Pancreas (tissue), 10 donors: ENCODE results near the gene ACOT7. TPM values are rescaled to one million over a fixed set of nuclear protein-coding genes. Genes with fewer than 3 reads are reported as not detected.

Experiments used
- ATAC-seq, 4 donors: fragments of 200-7000 bp; cut with Tn5 transposase; one replicate each; pipeline versions ENCODE4 v1.8.0 to v1.9.1; 2020; ENCODE audit warnings: mild to moderate bottlenecking in 4 of 4, moderate library complexity in 4 of 4
- DNase-seq, 6 donors: peaks; one replicate each; pipeline ENCODE4 v3.0.0-alpha.2; 2020
- FAIRE-seq: peaks from 2 replicates; lab custom pipeline; 2012; peaks lifted over from hg19 to GRCh38; lab: Jason Lieb, UNC
- H3K27ac ChIP-seq, 4 donors: fragments of 200-600 bp; sonication (generic); 1 replicate in 3 of 4; 2 replicates in 1 of 4; pipeline versions ENCODE4 v1.5.0 to v1.8.0; 2020
- H3K27me3 ChIP-seq, 4 donors: fragments of 200-600 bp; one replicate each; pipeline ENCODE4 v1.8.0; 2021
- H3K36me3 ChIP-seq, 3 donors: fragments of 200-600 bp; sonication (generic) in 1 of 3; one replicate each; pipeline versions ENCODE4 v1.5.0 to v1.8.0; 2020 to 2021
- H3K4me1 ChIP-seq, 3 donors: fragments of 200-600 bp; one replicate each; pipeline ENCODE4 v1.8.0; 2021
- H3K4me3 ChIP-seq, 4 donors: fragments of 200-600 bp; sonication (generic) in 2 of 4; one replicate each; pipeline versions ENCODE4 v1.5.0 to v1.8.0; 2020 to 2021
- H3K9me3 ChIP-seq, 4 donors: fragments of 200-600 bp; one replicate each; pipeline ENCODE4 v1.8.0; 2021
- CTCF ChIP-seq, 4 donors: fragments of 200-600 bp; sonication (generic) in 3 of 4; IDR thresholded peaks; one replicate each; pipeline versions ENCODE4 v1.5.0 to v1.8.0; 2021; ENCODE audit warnings: antibody characterized with exemption in 4 of 4
- WGBS, 2 donors: extraction: QIAGEN DNeasy Blood & Tissue Kit; methylation state at CpG; one replicate each; pipeline ENCODE4 v1.1.7; 2013; 5-methylcytosine and 5-hydroxymethylcytosine counted together
- intact Hi-C, 3 donors: fragments of 100-400 bp; cut with DNase I; formaldehyde crosslinking; loops; one replicate each; pipeline versions ENCODE4 v1.11.1 to v1.14.2; 2022
- polyA plus RNA-seq, 2 donors: library from polyadenylated mRNA; stranded (reverse); fragments of 200-250 nt; gene quantifications; one replicate each; pipeline ENCODE4 v1.2.3, GENCODE V29; 2013
- total RNA-seq, 6 donors: library from RNA; stranded (reverse); fragmentation: NEBNext Ultra II Directional in 4 of 6; extraction: Animal tissue kit (Norgen Biotek cat#: 25700) in 4 of 6; gene quantifications; one replicate each; pipeline versions ENCODE4 v1.2.1 to v1.2.4, GENCODE V29; 2021 to 2023
- donor health status: healthy with polysubstance abuse.
- donor health status: DM: no; HTN: no; CAD: no; lungs with moderate emphysema.
- donor health status: DM: no; HTN: no; CAD: no.
- donor health status: control.
- donor health status: control.
- donor health status: Bipolar disorder and iron deficiency.
- donor health status: DM: yes; HTN: yes; CAD: no.
- donor health status: DM: no; HTN: no; CAD: no.
- donor health status: DM: no; HTN: no; CAD: no.
- donor health status: DM: yes; HTN: yes; CAD: no.

ACOT7 gene
- total and polyA plus RNA-seq, 8 donors, result 3.1 to 7.6 (median 5.2) TPM

- FAIRE-seq (no peak), DNase-seq (no peak), ATAC-seq (peak in 1 of 4 donors; percentile 36)
- Histone ChIP-seq H3K9me3 (no peaks in the 10 kb centered on the region), H3K36me3 (no peaks in the 10 kb centered on the region), H3K27ac (no peak overlapping the region), H3K27me3 (no peaks in the 10 kb centered on the region), H3K4me3 (no peak overlapping the region), H3K4me1 (no peaks in the 10 kb centered on the region)
- WGBS, 2 donors, result 64 to 71% methylated on average over 7 of the region's 7 CpGs
- intact Hi-C loops, result no loop called here
- TF ChIP-seq CTCF (IDR thresholded peaks at IDR 0.05), result no peak
These were observed 91.0 kb downstream of the ACOT7 start for GRCh38 chr1:6302568-6302967.

GRCh38 chr1:6301526-6301925 lies 92.0 kb downstream of the ACOT7 start:
- Histone ChIP-seq H3K36me3 (no peaks in the 10 kb centered on the region), H3K4me1 (no peaks in the 10 kb centered on the region), H3K9me3 (no peaks in the 10 kb centered on the region), H3K4me3 (no peak overlapping the region), H3K27ac (no peak overlapping the region), H3K27me3 (no peaks in the 10 kb centered on the region)
- FAIRE-seq, result no peak
- intact Hi-C loops, result no loop called here
- no peak for DNase-seq
- ATAC-seq, result no peak
- no peak for TF ChIP-seq CTCF (IDR thresholded peaks at IDR 0.05)
- 90 to 92% methylated on average over 8 of the region's 8 CpGs for whole genome bisulfite sequencing, 2 donors

DNA sequence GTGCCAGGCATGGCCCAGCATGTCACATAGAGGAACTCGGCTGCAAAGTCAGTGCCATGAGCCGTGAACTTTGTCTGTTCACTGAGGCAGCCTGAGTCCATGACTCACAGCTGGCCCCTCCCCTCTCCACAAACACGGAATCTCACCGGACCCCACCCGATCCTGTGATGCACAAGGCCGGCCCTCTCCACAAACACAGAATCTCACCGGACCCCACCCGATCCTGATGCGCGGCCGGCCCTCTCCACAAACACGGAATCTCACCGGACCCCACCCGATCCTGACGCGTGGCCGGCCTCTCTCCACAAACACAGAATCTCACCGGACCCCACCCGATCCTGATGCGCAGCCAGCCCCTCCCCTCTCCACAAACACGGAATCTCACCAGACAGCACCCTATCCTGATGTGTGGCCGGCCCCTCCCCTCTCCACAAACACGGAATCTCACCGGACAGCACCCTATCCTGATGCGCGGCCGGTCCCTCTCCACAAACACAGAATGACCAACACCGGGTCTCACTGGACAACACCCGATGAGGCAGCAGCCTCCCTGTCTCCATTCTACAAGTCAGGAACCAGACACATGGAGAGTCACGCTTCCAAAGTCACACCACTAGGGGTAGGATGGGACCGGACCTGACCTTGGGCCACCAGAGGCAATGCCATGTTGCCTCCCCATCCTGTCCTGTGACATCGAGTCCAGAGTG lies 93.1 kb downstream of the ACOT7 start:
- H3K9me3 ChIP-seq, result no peaks in the 10 kb centered on the region
- H3K4me1 ChIP-seq, result no peaks in the 10 kb centered on the region
- H3K27me3 ChIP-seq, result no peaks in the 10 kb centered on the region
- DNase-seq, result no peak
- 94 to 95% methylated on average over 32 of the region's 32 CpGs for WGBS, 2 donors
- no peaks in the 10 kb centered on the region for H3K36me3 ChIP-seq
- no peak for FAIRE-seq
- no peak overlapping the region for H3K27ac ChIP-seq
- no peak for TF ChIP-seq CTCF (IDR thresholded peaks at IDR 0.05)
- ATAC-seq, result peak in 1 of 4 donors; percentile 22
- intact Hi-C loops, result no loop called here
- no peak overlapping the region for H3K4me3 ChIP-seq

GRCh38 chr1:6299557-6300165 lies 93.9 kb downstream of the ACOT7 start:
- WGBS, 2 donors, result 92 to 95% methylated on average over 15 of the region's 15 CpGs
- TF ChIP-seq CTCF (IDR thresholded peaks at IDR 0.05), result no peak
- H3K9me3 ChIP-seq, result no peaks in the 10 kb centered on the region
- H3K36me3 ChIP-seq, result no peaks in the 10 kb centered on the region
- no peak overlapping the region for H3K4me3 ChIP-seq
- H3K27ac ChIP-seq, result no peak overlapping the region
- no peaks in the 10 kb centered on the region for H3K4me1 ChIP-seq
- no peaks in the 10 kb centered on the region for H3K27me3 ChIP-seq
- FAIRE-seq, result no peak
- intact Hi-C loops, result no loop called here
- ATAC-seq, result no peak
- DNase-seq, result no peak

- FAIRE-seq (no peak), DNase-seq (peak in 1 of 6 donors; percentile 25), ATAC-seq (no peak)
- Histone ChIP-seq H3K9me3 (no peaks in the 10 kb centered on the region), H3K36me3 (no peaks in the 10 kb centered on the region), H3K27me3 (no peaks in the 10 kb centered on the region), H3K4me3 (no peak overlapping the region), H3K27ac (no peak overlapping the region), H3K4me1 (no peaks in the 10 kb centered on the region)
- TF ChIP-seq CTCF (IDR thresholded peaks at IDR 0.05), result no peak
- WGBS, 2 donors, result 91 to 94% methylated on average over 8 of the region's 8 CpGs
- intact Hi-C loops, result no loop called here
These were observed 94.6 kb downstream of the ACOT7 start for GRCh38 chr1:6298940-6299465.
